Measurements from ENCODE around the gene TRIL. TPM values are rescaled to one million over a fixed set of nuclear protein-coding genes. Genes with fewer than 3 reads are reported as not detected.

Gene TRIL
- total and polyA plus RNA-seq, 2 of the 4 experiments (the other 2 are of a cell fraction), result under 0.01 to 0.09 TPM

DNA sequence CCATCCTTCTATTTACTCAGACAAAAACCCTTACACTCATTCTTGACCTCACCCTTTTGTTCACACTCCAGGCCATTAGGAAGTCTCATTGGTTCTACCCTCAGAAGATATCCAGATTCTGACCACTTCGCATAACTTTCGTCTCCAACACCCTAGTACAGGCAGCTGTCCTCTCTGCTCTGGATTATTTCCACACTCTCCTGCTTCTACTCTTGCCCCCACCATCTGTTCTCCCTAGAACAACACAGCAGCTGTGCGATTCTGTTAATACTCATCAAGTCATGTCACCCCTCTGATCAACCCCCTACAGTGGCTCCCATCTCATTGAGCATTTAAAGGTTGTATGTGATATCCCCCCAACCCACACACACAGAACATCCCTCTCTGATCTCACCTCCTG, 15.5 kb upstream of the TRIL start:
- in situ Hi-C loops (cut with MboI; ENCODE audit: low sequenced_read_pairs) (no loop called here), intact Hi-C loops (cut with micrococcal nuclease) (no loop called here), dilution Hi-C loops (cut with HindIII; ENCODE audit: low sequenced_read_pairs, unreplicated experiment) (no loop called here)
- Histone ChIP-seq H2BK5ac (ENCODE audit: low read depth, low read length, poor library complexity, severe bottlenecking) (no peak overlapping the region), H3K9me1 (ENCODE audit: insufficient read depth, low read length) (no peaks in the 10 kb centered on the region), H3K18ac (ENCODE audit: low read depth, low read length) (no peak overlapping the region), H3K23ac (ENCODE audit: low read depth, low read length) (no peak overlapping the region), H4K20me1 (ENCODE audit: insufficient read depth, low read length) (no peaks in the 10 kb centered on the region), H2BK120ac (ENCODE audit: low read depth, low read length) (no peak overlapping the region), H3K36me3 (ENCODE audit: control insufficient read depth, insufficient read depth, low read length) (no peaks in the 10 kb centered on the region), H3K9me3 (ENCODE audit: control insufficient read depth, insufficient read depth, low read length) (peaks cover 7% of the 10 kb centered on the region), H3K27ac (ENCODE audit: insufficient read depth, low read length) (no peak overlapping the region), H2BK20ac (ENCODE audit: low read depth, low read length) (no peak overlapping the region), H3K27me3 (ENCODE audit: control insufficient read depth, insufficient read depth, low read length) (peaks cover 1% of the 10 kb centered on the region), H4K5ac (ENCODE audit: low read depth, low read length) (no peak overlapping the region), H2AK5ac (ENCODE audit: low read depth, low read length) (no peak overlapping the region), H4K8ac (ENCODE audit: low read depth in 2 of 2, low read length in 2 of 2) (no peak overlapping the region), H3K4ac (ENCODE audit: low read depth, low read length) (no peak overlapping the region), H3K4me3 (ENCODE audit: insufficient read depth, low read depth, low read length) (no peak overlapping the region), H2AFZ (replicated peaks; ENCODE audit: low read length, poor library complexity) (no peak overlapping the region), H3K9ac (ENCODE audit: low read depth, low read length) (no peak overlapping the region), H3K14ac (replicated peaks; ENCODE audit: low read depth, low read length) (no peak overlapping the region), H3K79me1 (ENCODE audit: low read depth in 1 of 2, low read length in 2 of 2) (no peaks in the 10 kb centered on the region), H2BK15ac (ENCODE audit: low read depth, low read length) (no peak overlapping the region), H3K4me2 (ENCODE audit: low read depth, low read length) (no peak overlapping the region), H2AK9ac (replicated peaks; ENCODE audit: low read depth, low read length, poor library complexity) (no peak overlapping the region), H4K91ac (ENCODE audit: insufficient read depth, low read depth, low read length) (no peak overlapping the region), H3K56ac (ENCODE audit: extremely low read depth, insufficient read depth, low read length) (no peak overlapping the region), H3K4me1 (ENCODE audit: control insufficient read depth, insufficient read depth, low read length) (no peaks in the 10 kb centered on the region)
- ChIA-PET POLR2A (ENCODE audit: unreplicated experiment) (no interaction called here), CTCF (no interaction called here)
- BruUV-seq (replicated peaks), result no TSS peak
- no peak for DNase-seq
- ATAC-seq (ENCODE audit: low read depth), result no peak
- 89% methylated on average over 2 of the region's 3 CpGs; no CpG with 5 or more reads in 1 of the 2 experiments for WGBS, 2 experiments (ENCODE audit: extremely low coverage in 2 of 2, insufficient read length in 1 of 2)
- TF ChIP-seq, protein P1, sequence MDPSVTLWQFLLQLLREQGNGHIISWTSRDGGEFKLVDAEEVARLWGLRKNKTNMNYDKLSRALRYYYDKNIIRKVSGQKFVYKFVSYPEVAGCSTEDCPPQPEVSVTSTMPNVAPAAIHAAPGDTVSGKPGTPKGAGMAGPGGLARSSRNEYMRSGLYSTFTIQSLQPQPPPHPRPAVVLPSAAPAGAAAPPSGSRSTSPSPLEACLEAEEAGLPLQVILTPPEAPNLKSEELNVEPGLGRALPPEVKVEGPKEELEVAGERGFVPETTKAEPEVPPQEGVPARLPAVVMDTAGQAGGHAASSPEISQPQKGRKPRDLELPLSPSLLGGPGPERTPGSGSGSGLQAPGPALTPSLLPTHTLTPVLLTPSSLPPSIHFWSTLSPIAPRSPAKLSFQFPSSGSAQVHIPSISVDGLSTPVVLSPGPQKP (IDR thresholded peaks at IDR 0.05; ENCODE audit: borderline replicate concordance, low read depth, low read length), result no peak
- TF ChIP-seq NFE2L2 (IDR thresholded peaks at IDR 0.05; ENCODE audit: low read depth, low read length), result no peak
- TF ChIP-seq CHD1 (IDR thresholded peaks at IDR 0.05; ENCODE audit: low read depth, low read length), result no peak
- TF ChIP-seq RAD21 (IDR thresholded peaks at IDR 0.05; ENCODE audit: low read length), result no peak
- TF ChIP-seq, protein P2, sequence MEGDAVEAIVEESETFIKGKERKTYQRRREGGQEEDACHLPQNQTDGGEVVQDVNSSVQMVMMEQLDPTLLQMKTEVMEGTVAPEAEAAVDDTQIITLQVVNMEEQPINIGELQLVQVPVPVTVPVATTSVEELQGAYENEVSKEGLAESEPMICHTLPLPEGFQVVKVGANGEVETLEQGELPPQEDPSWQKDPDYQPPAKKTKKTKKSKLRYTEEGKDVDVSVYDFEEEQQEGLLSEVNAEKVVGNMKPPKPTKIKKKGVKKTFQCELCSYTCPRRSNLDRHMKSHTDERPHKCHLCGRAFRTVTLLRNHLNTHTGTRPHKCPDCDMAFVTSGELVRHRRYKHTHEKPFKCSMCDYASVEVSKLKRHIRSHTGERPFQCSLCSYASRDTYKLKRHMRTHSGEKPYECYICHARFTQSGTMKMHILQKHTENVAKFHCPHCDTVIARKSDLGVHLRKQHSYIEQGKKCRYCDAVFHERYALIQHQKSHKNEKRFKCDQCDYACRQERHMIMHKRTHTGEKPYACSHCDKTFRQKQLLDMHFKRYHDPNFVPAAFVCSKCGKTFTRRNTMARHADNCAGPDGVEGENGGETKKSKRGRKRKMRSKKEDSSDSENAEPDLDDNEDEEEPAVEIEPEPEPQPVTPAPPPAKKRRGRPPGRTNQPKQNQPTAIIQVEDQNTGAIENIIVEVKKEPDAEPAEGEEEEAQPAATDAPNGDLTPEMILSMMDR (conservative IDR thresholded peaks at IDR 0.05; ENCODE audit: low read depth, low read length), result no peak
- TF ChIP-seq POLR2A (IDR thresholded peaks at IDR 0.05; ENCODE audit: low read depth, low read length), result no peak
- TF ChIP-seq MAZ (IDR thresholded peaks at IDR 0.05; ENCODE audit: borderline replicate concordance, low read depth, low read length), result no peak
- TF ChIP-seq RFX5 (IDR thresholded peaks at IDR 0.05; ENCODE audit: low read depth, low read length), result no peak
- no peak for TF ChIP-seq MAFK (IDR thresholded peaks at IDR 0.05; ENCODE audit: low read depth, low read length)
- no peak for TF ChIP-seq BHLHE40 (IDR thresholded peaks at IDR 0.05; ENCODE audit: low read depth, low read length)
- no peak for TF ChIP-seq RCOR1 (IDR thresholded peaks at IDR 0.05; ENCODE audit: insufficient replicate concordance, low read length)
